ENCODE measurements around the gene DAP3. TPM values are rescaled to one million over a fixed set of nuclear protein-coding genes. Genes with fewer than 3 reads are reported as not detected.

The DAP3 gene
- total and polyA plus RNA-seq, 2 of the 13 experiments (the other 11 are each of a cell fraction or from before 2014, with no cell fraction given) = 129 to 133 TPM

- 0 out of 2 replicates have a peak, but pooled peaks have one; percentile 12 for TF ChIP-seq HCFC1 (IDR thresholded peaks at IDR 0.05; ENCODE audit: low read depth, low read length)
- TF ChIP-seq ZNF383 (CRISPR knock-in tag; IDR thresholded peaks at IDR 0.05; ENCODE audit: borderline replicate concordance) = no peak
- no peak for TF ChIP-seq CERS6 (CRISPR knock-in tag; IDR thresholded peaks at IDR 0.05)
- no peak for TF ChIP-seq MLXIP (CRISPR knock-in tag; IDR thresholded peaks at IDR 0.05; ENCODE audit: borderline replicate concordance)
- no peak for TF ChIP-seq ADNP (CRISPR knock-in tag; IDR thresholded peaks at IDR 0.05)
- TF ChIP-seq ZNF44 (CRISPR knock-in tag; IDR thresholded peaks at IDR 0.05) = no peak
- peak; percentile 48; the same call in 1 of the 2 replicates for TF ChIP-seq GATA4 (IDR thresholded peaks at IDR 0.05; ENCODE audit: borderline replicate concordance, low read depth)
- no peak for TF ChIP-seq ZNF660 (CRISPR knock-in tag; IDR thresholded peaks at IDR 0.05; ENCODE audit: borderline replicate concordance, low read depth)
- TF ChIP-seq ZSCAN5A (CRISPR knock-in tag; IDR thresholded peaks at IDR 0.05; ENCODE audit: borderline replicate concordance) = 0 out of 2 replicates have a peak, but pooled peaks have one; percentile 73
- TF ChIP-seq CC2D1A (CRISPR knock-in tag; IDR thresholded peaks at IDR 0.05) = no peak
- no peak for TF ChIP-seq NPAS2 (CRISPR knock-in tag; IDR thresholded peaks at IDR 0.05; ENCODE audit: borderline replicate concordance)
- TF ChIP-seq FOXP1 (IDR thresholded peaks at IDR 0.05) = no peak
- no peak for TF ChIP-seq FOXP1 (CRISPR knock-in tag; IDR thresholded peaks at IDR 0.05)
- no peak for TF ChIP-seq CHD4 (IDR thresholded peaks at IDR 0.05; ENCODE audit: borderline replicate concordance, low read length)
- no peak for TF ChIP-seq NR2F2 (IDR thresholded peaks at IDR 0.05; ENCODE audit: borderline replicate concordance, low read depth)
- TF ChIP-seq ZNF878 (CRISPR knock-in tag; IDR thresholded peaks at IDR 0.05) = no peak
- no peak for TF ChIP-seq ZFP36 (IDR thresholded peaks at IDR 0.05; ENCODE audit: borderline replicate concordance, low read depth, low read length, partially characterized antibody)
- no peak for TF ChIP-seq BRCA1 (CRISPR knock-in tag; IDR thresholded peaks at IDR 0.05)
- TF ChIP-seq ZNF276 (CRISPR knock-in tag; IDR thresholded peaks at IDR 0.05; ENCODE audit: low read depth) = no peak
- peak; percentile 66; the same call in 1 of the 2 replicates for TF ChIP-seq KDM2A (CRISPR knock-in tag; IDR thresholded peaks at IDR 0.05; ENCODE audit: borderline replicate concordance, low read depth)
- no peak for TF ChIP-seq SP1 (IDR thresholded peaks at IDR 0.05)
- TF ChIP-seq SP1 (CRISPR knock-in tag; IDR thresholded peaks at IDR 0.05) = peak; percentile 40; the same call in 1 of the 2 replicates
- TF ChIP-seq HOXA5 (CRISPR knock-in tag; IDR thresholded peaks at IDR 0.05) = no peak
- TF ChIP-seq ESRRA (CRISPR knock-in tag; IDR thresholded peaks at IDR 0.05; ENCODE audit: low read depth) = no peak; the same call in 1 of the 2 replicates
These were observed 389 bp upstream of the DAP3 start, which contains the start of gene YY1AP1 (continued) for GRCh38 chr1:155688324-155689080.
